HG03521 (cell line): Measurements from ENCODE around the gene MMP1.
"Not testable (repeated sequence)": the region's sequence is repeated elsewhere in the genome, so short reads cannot be mapped to it uniquely, and the experiment has no call there.

Experiments
- ATAC-seq: cut with Tn5 transposase; IDR thresholded peaks from one replicate; pipeline ENCODE4 v1.9.1; 2021; ENCODE audit warnings: mild to moderate bottlenecking, moderate library complexity; ENCODE audit not compliant: unreplicated experiment

Gene MMP1

DNA sequence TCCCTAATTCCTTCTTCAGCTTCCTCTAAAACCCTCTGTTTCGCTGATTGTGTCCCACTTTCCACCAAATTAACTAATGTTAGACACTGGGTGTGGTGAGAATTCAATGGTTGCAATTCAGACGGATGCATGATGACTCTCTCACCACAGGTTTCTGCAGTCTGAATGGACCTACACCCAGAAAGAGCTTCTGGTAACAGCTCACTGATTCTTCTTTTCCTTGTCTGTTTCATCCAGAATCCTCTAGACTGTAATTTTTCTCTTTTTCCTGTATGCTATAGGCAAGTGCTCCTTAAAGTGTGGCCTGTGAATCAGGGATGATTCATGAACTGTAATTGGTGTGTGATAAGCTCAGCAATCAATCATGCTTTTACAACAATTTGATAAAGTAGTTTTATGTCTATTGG lies 35.6 kb downstream of the MMP1 start:
- no peak for ATAC-seq

DNA sequence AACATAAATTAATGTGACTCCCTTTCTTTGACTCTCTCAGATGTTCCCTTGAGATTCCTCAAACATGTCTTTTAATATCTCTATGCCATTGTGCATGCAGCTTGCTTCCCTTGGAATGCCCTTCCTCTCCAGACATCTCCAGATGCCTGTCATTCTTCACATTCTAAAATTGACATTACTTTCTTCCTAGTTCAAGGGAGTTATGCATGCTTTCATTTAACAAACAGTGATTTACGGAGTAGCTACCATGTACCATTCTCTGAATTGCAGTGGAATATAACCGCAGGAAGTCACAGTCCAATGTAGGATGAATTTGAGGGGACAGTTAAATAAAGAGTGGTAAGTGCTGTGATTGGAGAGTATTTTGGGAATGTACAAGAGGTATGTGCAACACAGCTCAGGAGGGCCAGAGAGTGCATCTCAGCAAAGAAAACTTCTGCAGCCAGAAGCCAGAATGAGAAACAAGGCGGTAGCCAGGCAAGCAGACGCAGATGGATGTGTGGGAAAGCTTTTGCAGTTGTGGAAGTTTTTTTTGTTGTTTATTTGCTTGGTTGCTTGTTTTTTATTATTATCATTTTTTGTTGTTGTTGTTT lies 36.2 kb downstream of the MMP1 start:
- ATAC-seq = no peak

DNA sequence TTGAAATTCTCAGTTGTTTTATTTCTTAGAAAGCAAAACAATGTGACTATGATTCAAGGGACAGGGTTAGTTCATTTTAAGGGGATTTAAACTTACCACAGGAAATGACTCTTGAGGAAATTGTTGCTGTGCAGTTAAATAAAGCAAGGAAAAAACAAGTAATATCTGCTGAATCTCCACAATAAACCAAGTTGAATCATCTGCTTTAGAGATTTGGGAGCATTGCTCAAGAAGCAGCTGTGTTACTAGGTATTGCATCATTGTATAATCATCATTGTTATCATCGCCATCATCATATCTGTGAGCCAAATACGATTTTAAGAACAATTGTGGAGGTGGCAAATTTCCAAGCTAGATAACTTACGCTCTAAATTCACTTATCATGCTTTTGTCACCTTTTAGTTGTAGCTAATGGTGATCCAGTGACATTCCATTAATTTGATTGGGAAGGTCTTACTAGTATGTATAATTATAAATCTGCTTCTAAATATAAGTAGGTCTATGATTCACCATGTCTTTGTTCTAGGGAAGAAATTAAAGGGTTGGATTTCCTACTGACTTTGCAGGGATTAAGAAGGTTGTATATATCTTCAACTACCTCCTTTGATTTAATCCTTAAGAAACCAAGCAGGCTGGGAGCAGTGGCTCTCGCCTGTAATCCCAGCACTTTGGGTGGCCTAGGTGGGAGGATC lies 37.5 kb downstream of the MMP1 start:
- ATAC-seq = no peak

DNA sequence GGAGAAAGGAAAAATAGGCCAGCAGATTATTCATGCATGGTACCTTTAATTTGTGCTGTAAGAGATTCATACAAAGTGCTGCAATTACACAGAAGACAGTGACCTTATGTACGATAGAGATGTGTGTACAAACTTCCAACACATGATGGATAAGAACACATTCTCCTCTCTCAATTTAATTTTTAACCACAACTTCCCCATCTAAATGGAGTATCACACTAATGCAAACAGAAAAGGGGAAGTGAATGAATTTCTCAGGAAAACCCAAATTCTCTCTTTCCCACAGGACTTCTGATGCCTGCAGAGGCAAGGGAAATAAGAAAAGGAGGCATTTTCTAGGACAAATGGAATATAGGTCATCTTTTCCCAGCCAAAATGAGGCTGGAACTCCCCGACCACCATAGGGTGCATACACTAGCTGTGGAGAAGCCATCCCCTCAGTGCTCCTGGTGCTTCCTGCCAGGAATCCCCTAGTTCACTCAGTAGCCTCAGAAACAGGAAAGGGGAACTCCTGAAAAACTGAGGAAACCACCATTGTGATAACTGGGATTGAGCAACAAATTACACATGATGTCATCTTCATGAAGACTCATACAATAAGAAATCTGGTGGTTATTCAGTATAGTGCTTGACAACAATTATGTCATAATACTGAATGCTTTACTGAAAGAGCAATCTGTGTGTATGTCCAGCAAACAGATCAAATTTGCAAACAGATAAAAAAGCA lies 40.0 kb downstream of the MMP1 start:
- no peak for ATAC-seq

DNA sequence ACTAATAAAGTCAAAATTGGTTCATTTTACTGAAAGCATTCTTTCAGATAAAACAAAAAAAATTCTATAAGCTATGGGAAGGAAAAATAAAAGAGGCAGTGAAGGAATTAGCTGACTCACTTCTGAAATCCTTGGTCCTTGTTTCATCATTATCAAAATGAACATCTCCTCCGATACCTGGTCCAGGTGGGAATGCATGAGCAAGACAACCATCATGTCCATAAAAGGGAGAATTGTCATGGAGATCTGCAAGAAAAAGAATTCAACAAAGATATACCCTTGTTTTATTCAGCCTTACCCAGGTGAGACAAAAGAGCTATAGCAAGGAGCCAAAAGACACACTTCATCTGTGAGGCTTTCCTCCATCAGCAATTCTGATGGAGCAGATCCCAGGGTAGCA lies 44.7 kb downstream of the MMP1 start:
- ATAC-seq = no peak

DNA sequence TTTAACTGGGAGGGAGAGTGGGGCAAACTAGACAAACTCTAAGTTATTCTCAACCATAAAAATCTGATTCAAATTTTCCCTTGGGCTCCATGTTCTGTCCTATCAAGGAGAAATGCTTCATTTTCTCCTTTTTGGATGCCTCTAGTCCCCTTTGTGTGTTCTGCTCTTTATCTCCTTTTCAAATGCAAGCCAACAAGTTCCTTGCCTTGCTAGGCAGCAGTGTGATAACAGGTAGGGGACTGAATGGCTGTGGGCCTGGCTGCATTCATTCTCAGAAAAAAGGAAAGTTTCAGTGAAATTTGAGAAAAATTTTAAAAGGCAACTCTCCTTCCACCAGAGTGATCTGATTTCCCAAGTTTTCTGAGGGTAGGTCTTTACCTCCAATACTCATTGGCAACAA lies 46.3 kb downstream of the MMP1 start:
- no peak for ATAC-seq

DNA sequence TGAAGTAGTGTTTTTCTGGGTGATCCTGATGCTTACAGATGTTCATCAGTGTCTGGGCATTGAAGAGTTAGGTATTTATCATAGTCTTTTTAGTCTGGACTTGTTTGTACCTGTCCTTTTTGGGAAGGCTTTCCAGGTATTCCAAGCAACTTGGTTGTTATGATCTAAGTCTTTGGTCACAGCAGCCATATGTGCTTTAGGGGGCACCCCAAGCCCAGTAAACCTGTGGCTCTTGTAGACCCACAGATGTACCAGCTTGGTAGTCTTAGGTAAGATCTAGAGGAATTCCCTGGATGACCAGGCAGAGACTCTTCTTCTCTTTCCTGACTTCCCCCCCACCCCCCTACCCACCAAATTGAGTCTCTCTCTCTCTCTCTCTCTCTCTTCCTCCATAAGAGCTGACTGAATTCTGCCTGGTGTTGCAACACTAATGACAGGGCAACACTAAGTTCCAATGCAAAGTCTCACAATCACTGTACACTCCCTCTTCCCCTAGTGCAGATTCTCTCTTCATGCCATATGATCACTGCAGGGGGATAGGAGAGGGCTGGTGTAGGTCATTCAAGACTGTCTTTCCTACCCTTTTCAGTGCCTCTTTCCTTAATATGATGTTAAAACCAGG lies 48.7 kb downstream of the MMP1 start:
- ATAC-seq = no peak

DNA sequence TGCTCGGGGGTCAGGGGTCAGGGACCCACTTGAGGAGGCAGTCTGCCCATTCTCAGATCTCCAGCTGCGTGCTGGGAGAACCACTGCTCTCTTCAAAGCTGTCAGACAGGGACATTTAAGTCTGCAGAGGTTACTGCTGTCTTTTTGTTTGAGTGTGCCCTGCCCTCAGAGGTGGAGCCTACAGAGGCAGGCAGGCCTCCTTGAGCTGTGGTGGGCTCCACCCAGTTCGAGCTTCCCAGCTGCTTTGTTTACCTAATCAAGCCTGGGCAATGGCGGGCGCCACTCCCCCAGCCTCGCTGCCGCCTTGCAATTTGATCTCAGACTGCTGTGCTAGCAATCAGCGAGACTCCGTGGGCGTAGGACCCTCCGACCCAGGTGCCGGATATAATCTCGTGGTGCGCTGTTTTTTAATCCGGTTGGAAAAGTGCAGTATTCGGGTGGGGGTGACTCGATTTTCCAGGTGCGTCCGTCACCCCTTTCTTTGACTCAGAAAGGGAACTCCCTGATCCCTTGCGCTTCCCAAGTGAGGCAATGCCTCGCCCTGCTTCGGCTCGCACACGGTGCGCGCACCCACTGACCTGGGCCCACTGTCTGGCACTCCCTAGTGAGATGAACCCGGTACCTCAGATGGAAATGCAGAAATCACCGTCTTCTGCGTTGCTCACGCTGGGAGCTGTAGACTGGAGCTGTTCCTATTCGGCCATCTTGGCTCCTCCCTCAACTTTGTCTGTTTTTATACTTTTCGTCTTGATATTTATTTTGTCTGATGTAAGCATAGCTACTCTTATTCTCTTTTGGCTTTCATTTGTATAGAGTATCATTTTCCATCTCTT lies 51.0 kb downstream of the MMP1 start:
- ATAC-seq = not testable (repeated sequence)
